ENCODE measurements around the gene FBXO45. TPM values are rescaled to one million over a fixed set of nuclear protein-coding genes. Genes with fewer than 3 reads are reported as not detected.

The FBXO45 gene
- total RNA-seq, 4 donors from 2014 or later, result 2.4 to 8.6 (median 5.3) TPM

DNA sequence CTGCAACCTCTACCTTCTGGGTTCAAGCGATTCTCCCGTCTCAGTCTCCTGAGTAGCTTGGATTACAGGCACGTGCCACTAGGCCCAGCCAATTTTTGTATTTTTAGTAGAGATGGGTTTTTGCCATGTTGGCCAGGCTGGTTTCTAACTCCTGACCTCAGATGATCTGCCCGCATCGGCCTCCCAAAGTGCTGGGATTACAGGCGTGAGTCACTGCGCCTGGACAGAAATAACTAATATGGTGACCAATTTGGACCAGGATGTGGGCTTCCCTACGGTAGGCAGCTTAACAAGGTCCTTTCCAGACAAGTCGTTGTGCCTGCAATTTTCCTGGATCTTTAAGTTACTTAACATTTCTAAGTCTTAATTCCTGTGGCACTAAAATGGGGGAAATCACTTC lies 14.9 kb upstream of the FBXO45 start:
- intact Hi-C loops (cut with DNase I; ENCODE audit: low total_unique reads) (no loop called here), in situ Hi-C loops (cut with MboI; ENCODE audit: low pct_ligation_motif_present in 1 of 4, low pct_unique_long_range_greater_than_20kb in 1 of 4, low sequenced_read_pairs in 3 of 4) (no loop called here)
- no peak for DNase-seq
- Histone ChIP-seq H3K27ac (no peak overlapping the region), H3K27me3 (no peaks in the 10 kb centered on the region), H3K4me1 (no peaks in the 10 kb centered on the region), H3K9me3 (peaks cover 0 to 10% of the 10 kb centered on the region in 2 donors), H3K36me3 (no peaks in the 10 kb centered on the region), H3K4me3 (no peak overlapping the region)
- WGBS, 2 donors (ENCODE audit: low coverage in 1 of 2), result 89 to 95% methylated on average over 7 to 9 of the region's 9 CpGs
- TF ChIP-seq POLR2A (IDR thresholded peaks at IDR 0.05), result no peak
- TF ChIP-seq CTCF (IDR thresholded peaks at IDR 0.05), result no peak
- no peak for TF ChIP-seq POLR2AphosphoS5 (IDR thresholded peaks at IDR 0.05)
- no peak for TF ChIP-seq EP300 (IDR thresholded peaks at IDR 0.05; ENCODE audit: low read depth)

GRCh38 chr3:196554205-196554604 lies 14.3 kb upstream of the FBXO45 start:
- no peak for DNase-seq
- TF ChIP-seq EP300 (IDR thresholded peaks at IDR 0.05; ENCODE audit: low read depth) (no peak), POLR2A (IDR thresholded peaks at IDR 0.05) (no peak), POLR2AphosphoS5 (IDR thresholded peaks at IDR 0.05) (no peak), CTCF (IDR thresholded peaks at IDR 0.05) (no peak)
- intact Hi-C loops (cut with DNase I; ENCODE audit: low total_unique reads), result no loop called here
- Histone ChIP-seq H3K27me3 (no peaks in the 10 kb centered on the region), H3K27ac (no peak overlapping the region), H3K4me3 (no peak overlapping the region), H3K9me3 (peaks cover 0 to 9% of the 10 kb centered on the region in 2 donors), H3K36me3 (no peaks in the 10 kb centered on the region), H3K4me1 (no peaks in the 10 kb centered on the region)
- 38 to 58% methylated on average over 3 of the region's 3 CpGs for WGBS, 2 donors (ENCODE audit: low coverage in 1 of 2)
- in situ Hi-C loops (cut with MboI; ENCODE audit: low pct_ligation_motif_present in 1 of 4, low pct_unique_long_range_greater_than_20kb in 1 of 4, low sequenced_read_pairs in 3 of 4), result no loop called here

- TF ChIP-seq POLR2AphosphoS5 (IDR thresholded peaks at IDR 0.05), result no peak
- no peak for TF ChIP-seq POLR2A (IDR thresholded peaks at IDR 0.05)
- TF ChIP-seq CTCF (IDR thresholded peaks at IDR 0.05), result no peak
- TF ChIP-seq EP300 (IDR thresholded peaks at IDR 0.05; ENCODE audit: low read depth), result no peak
- H3K4me1 ChIP-seq, result no peaks in the 10 kb centered on the region
- intact Hi-C loops (cut with DNase I; ENCODE audit: low total_unique reads) (no loop called here), in situ Hi-C loops (cut with MboI; ENCODE audit: low pct_ligation_motif_present in 1 of 4, low pct_unique_long_range_greater_than_20kb in 1 of 4, low sequenced_read_pairs in 3 of 4) (no loop called here)
- no peaks in the 10 kb centered on the region for H3K27me3 ChIP-seq
- no peak overlapping the region for H3K27ac ChIP-seq
- no peaks in the 10 kb centered on the region for H3K9me3 ChIP-seq
- H3K36me3 ChIP-seq, result no peaks in the 10 kb centered on the region
- H3K4me3 ChIP-seq, result no peak overlapping the region
- DNase-seq, result no peak
- 94 to 100% methylated on average over 3 of the region's 3 CpGs for WGBS, 2 donors (ENCODE audit: low coverage in 1 of 2)
Observed at GRCh38 chr3:196555295-196555694, 13.2 kb upstream of the FBXO45 start.

- no peaks in the 10 kb centered on the region for H3K9me3 ChIP-seq
- H3K27me3 ChIP-seq, result no peaks in the 10 kb centered on the region
- 53 to 92% methylated on average over 2 to 5 of the region's 5 CpGs for WGBS, 2 donors (ENCODE audit: low coverage in 1 of 2)
- TF ChIP-seq EP300 (IDR thresholded peaks at IDR 0.05; ENCODE audit: low read depth), result no peak
- TF ChIP-seq POLR2A (IDR thresholded peaks at IDR 0.05), result no peak
- TF ChIP-seq CTCF (IDR thresholded peaks at IDR 0.05), result no peak
- TF ChIP-seq POLR2AphosphoS5 (IDR thresholded peaks at IDR 0.05), result no peak
- H3K4me1 ChIP-seq, result no peaks in the 10 kb centered on the region
- intact Hi-C loops (cut with DNase I; ENCODE audit: low total_unique reads) (no loop called here), in situ Hi-C loops (cut with MboI; ENCODE audit: low pct_ligation_motif_present in 1 of 4, low pct_unique_long_range_greater_than_20kb in 1 of 4, low sequenced_read_pairs in 3 of 4) (no loop called here)
- no peak overlapping the region for H3K27ac ChIP-seq
- H3K4me3 ChIP-seq, result no peak overlapping the region
- no peaks in the 10 kb centered on the region for H3K36me3 ChIP-seq
- no peak for DNase-seq
Observed at GRCh38 chr3:196557236-196557635, 11.2 kb upstream of the FBXO45 start.

Data from transverse colon (tissue), 4 donors.